NAMALWA (cell line): Measurements from ENCODE around the gene LTO1.
"Not testable (repeated sequence)": the region's sequence is repeated elsewhere in the genome, so short reads cannot be mapped to it uniquely, and the experiment has no call there.

Source experiments
- DNase-seq: peaks from one replicate; pipeline ENCODE4 v3.0.0-alpha.2; 2015; ENCODE audit warnings: low spot score

LTO1 gene

DNA sequence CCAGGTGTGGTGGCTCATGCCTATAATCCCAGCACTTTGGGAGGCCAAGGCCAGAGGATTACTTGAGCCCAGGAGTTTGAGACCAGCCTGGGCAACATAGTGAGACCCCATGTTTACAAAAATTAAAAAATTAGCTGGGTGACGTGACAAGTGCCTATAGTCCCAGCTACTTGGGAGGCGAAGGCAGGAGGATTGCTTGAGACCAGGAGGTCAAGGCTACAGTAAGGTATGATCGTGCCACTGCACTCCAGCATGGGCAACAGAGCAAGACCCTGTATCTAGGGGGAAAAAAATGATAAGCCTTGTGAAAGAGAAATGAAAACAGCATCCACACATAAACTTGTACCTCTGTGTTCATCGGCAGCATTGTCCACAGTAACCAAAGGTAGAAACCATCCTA, 42.3 kb downstream of the LTO1 start:
- DNase-seq: no peak

DNA sequence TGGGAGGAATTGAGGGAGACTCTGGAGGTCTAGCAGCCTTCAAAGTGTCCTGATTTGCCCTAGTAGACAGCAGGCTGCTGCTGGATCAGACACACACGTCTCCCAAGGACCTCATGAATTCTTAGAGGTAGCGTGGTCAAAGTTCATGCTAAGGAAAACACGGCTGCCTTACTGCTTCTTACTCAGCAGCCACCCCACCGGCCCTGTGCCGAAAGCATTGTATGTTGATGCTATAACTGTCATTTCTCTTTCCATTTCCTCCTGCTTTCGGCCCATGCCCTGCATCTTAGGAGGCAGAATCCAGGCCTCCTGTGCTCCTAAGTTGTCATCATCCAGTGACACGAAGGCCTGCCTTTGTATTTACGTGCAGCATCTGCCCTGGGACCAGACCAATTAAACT, 44.7 kb downstream of the LTO1 start:
- DNase-seq: no peak

DNA sequence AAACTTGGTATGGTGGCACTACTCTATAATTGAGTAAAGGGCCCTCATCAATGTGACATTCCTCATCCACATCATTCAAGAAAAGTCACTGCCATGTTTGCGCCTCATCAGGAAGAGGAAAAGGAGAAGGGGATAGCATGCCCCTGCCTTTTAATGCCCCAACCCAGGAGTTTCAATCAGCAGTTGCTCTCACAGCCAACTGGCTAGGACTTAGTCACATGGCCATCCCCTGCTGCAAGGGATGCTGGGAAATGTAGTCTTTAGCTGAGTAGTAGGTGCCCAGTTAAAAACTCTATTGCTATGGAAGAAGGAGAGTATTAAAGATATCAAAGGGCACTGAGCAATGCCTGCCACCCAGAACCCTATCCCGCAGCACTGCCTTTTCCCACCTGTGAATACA, 45.1 kb downstream of the LTO1 start:
- DNase-seq: peak; percentile 56

DNA sequence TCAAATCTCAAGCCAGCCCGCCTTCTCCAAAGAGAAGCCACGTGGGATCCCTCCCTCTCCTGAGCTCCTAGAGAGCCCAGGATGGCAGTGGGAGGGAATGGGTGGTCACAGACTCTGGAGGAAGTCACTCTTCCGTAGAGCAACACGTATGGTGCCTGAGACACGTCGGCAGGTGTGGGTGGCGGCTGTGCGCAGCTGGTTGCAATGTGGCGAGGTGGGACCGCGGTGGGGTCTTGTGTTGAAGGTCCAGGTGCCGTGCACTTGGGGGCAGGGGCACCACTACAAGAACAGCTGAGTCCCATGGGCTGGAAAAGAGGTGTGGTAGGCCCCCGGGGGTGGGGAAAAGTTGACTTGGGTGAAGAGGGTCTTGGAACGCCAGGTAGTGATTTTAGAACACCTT, 47.6 kb downstream of the LTO1 start:
- no peak for DNase-seq

DNA sequence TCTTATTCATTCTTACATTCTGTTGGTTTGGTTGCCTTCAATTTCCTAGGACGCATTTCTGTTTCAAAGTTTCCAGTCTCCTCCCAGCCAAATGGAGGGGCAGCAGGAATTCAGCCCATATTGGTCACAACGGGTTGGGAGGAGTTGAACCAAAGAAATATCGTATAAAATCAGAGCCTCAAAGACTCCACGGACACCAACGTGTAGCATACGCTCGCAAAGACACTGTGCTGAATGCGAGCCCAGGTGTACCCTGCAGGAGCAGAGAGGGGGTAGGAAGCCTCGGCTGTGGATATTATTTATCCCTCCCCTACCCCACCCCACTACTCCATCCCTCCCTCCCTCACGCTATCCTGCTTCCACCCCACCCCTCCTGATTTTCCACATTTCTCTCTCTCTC, 49.7 kb downstream of the LTO1 start:
- no peak for DNase-seq

DNA sequence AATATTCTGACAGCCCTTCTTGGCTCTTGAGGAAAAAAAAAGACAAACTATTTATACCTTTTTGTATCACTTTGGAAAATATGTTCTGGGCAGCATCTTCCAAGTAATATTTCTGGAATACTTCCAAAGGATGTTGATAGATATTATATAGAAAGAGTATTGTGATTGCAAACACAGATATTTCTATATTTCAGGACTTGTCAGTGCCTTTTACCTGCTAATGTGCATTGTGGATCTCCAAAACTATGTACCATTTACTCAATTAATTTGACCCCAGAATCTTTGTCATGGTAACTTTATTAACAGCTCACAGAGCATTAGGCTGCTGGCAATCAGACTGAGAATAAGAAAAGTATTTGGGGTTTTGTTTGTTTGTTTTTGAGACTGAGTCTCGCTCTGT, 50.9 kb downstream of the LTO1 start:
- DNase-seq: no peak

DNA sequence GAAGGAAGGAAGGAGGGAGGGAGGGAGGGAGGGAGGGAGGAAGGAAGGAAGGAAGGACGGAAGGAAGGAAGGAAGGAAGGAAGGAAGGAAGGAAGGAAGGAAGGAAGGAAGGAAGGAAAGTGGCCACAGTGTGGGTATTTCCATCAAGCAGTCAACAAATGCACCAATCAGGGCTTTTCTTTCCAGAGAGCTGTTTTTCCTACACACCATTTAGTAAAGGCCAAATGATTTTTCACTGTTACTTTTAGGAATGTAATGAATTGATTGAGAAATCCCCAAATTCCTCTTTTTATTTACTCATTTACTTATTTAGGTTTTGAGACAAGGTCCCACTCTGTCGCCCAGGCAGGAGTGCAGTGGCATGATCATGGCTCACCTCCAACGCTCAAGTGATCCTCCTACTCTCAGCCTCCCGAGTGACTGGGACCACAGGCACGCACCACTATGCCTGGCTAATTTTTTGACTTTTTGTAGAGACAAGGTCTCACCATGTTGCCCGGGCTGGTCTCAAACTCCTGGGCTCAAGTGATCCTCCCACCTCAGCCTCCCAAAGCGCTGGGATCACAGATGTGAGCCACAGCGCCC, 53.0 kb downstream of the LTO1 start:
- not testable (repeated sequence) for DNase-seq

DNA sequence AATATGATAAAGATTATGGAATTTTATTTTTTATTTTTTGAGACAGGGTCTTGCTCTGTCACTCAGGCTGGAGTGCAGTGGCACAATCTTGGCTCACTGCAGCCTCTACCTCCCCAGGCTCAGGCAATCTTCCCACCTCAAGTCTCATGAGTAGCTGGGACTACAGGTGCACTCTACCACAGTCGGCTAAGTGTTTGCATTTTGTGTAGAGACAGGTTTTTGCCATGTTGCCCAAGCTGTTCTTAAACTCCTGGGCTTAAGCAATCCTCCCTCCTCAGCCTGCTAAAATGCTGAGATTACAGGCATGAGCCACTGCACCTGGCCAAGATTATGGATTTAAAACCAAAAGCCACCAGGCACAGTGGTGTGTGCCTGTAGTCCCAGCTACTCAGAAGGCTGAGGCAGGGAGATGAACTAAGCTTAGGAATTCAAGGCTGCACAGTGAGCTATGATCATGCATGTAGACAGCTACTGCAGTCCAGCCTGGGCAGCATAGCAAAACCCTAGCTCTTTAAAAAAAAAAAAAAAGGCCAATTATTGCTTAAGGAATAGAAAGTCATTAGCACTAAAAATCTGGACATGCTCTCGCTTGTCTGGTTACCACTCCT, 54.4 kb downstream of the LTO1 start:
- no peak for DNase-seq

DNA sequence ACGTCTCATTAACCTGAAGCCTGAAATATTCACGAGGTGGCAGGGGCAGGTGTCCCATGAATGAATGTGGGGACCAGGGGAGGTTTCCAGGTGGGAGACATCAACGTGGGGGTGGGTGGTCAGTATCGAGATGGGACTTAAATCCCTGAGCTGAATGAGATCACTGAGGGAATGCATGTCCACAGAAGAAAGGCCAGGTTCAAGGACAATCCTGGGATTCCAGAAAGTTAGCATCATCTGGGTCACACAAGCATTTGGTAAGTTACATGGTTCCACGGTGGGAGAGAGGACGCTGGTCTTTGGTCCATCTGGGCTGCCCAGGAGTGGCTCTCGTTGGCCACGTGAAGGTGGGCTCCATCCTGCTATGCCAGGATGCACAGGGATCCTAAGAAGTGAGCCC, 56.9 kb downstream of the LTO1 start:
- DNase-seq: no peak

DNA sequence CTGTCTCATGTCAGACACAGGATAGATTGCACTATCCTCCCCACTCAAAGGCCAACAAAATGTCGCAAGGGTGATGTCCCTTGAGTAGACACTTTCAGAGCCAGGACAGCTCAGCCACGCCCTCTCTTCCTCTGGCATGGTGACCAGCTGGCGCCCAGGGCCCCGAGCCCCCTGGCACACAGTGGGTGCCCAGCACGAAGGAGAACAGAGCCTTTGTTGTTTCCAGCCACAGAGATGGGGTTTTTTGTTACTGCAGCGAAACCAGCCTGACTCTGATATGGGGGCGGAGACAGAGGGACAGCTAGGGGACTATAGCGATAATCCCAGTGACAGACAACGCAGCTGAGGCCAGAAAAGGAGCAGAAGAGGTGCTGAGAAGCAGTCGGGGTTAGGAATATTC, 57.5 kb downstream of the LTO1 start:
- DNase-seq: no peak

DNA sequence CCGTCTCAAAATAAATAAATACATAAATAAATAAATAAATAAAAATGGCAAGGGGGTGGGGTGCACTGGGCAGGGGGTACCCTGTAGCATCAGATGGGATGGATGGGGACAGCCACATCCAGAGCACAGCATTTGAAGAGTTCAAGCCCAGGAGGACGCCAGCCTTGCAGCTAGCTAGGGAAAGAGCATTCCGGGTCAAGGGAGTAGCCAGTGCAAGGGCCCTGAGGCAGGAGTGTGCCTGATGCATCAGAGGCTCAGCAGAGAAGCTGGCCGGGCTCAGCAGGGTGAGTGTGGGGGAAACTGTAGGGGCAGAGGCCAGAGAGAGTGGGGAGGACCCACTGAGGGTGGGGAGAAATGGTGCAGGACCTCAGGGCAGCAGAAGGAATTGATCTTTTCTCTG, 57.9 kb downstream of the LTO1 start:
- no peak for DNase-seq
